HG03575 (cell line): ENCODE results near the gene MAPKAPK2.
"Not testable (repeated sequence)": the region's sequence is repeated elsewhere in the genome, so short reads cannot be mapped to it uniquely, and the experiment has no call there.

ENCODE experiments used
- ATAC-seq: cut with Tn5 transposase; IDR thresholded peaks from one replicate; pipeline ENCODE4 v1.9.1; 2021; ENCODE audit not compliant: unreplicated experiment, insufficient number of reproducible peaks, low FRiP score; ENCODE audit errors: extremely low read depth

The MAPKAPK2 gene

GRCh38 chr1:206757524-206758266 is 73.0 kb downstream of the MAPKAPK2 start:
- no peak for ATAC-seq

DNA sequence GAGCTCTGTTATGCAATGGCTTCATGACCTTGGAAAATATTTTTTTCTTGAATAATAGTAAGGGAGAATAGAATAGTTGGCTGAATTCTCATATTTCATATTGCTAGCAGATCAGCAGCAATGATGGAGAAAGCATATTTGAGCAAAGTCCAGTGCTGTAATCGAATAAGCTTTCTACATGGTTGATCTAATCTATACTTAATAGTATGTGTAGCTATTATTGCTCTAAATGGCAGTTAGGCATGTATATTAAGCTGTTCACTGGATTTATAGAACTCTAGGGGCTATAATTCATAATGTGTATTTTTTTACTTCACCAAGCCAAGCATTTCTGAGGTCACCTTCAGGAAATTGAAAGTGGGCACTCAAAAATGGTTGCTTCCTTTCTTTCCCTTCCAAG is 75.9 kb downstream of the MAPKAPK2 start:
- no peak for ATAC-seq

GRCh38 chr1:206761159-206761768 is 76.6 kb downstream of the MAPKAPK2 start:
- no peak for ATAC-seq

DNA sequence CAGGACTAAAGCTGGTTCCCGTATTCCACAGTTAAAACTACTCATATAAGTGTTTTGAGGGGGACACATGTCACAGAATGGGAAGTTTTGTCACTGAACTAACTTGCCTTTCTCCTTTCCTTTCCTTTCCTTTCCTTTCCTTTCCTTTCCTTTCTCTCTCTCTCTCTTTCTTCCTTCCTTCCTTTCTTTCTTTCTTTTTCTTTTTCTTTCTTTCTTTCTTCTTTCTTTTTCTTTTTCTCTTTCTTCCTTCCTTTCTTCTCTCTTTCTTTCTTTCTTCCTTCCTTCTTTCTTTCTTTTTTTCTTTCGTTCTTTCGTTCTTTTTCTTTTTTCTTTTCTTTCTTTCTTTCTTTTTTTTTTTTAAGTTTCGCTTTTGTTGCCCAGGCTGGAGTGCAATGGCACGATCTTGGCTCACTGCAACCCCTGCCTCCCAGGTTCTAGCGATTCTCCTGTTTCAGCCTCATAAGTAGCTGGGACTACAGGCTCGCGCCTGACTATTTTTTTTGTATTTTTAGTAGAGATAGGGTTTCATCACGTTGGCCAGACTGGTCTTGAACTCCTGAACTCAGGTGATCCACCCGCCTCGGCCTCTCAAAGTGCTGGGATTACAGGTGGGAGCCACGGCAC is 78.1 kb downstream of the MAPKAPK2 start:
- not testable (repeated sequence) for ATAC-seq

GRCh38 chr1:206765771-206766170 is 81.1 kb downstream of the MAPKAPK2 start:
- ATAC-seq = not testable (repeated sequence)

GRCh38 chr1:206766251-206766856 is 81.6 kb downstream of the MAPKAPK2 start:
- peak; percentile 51 for ATAC-seq

DNA sequence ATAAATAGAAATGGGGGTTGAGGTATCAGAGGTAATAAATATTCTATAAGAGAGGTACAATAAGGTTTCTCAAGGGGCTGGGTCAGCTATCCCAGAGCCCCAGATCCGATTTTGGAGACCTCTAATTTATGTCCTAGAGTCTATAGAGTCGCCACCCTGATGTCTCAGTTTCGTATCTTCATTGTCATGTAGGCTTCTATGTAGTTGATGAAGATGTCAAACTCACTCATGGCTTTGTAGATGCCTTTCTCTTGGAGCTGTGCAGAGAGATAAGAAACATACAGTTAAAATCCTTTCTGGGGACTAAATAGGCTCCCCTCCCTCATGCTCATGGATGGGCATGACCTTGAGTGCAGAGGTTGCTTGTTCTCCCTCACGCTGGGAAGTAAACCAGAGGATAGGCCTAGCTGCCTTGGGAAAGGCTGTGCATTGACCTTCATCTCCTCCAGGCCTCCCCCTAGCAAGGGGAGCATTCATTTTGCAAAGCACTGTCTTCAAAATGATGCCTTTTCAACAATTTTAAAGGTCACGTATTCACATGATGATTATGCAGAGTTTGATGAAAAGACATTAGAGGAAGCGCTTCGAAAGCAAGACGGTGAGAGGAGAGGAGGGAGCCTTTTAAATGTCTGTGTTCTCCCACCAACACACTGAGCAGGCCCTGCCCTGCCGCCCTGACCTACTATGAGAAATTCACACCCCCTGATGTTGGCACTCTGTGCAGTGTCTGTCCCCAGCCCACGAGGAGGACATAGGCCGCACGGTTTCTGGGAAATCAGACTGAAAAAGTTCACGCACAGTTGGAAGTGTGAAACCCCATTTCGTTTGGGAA is 84.0 kb downstream of the MAPKAPK2 start:
- no peak for ATAC-seq

DNA sequence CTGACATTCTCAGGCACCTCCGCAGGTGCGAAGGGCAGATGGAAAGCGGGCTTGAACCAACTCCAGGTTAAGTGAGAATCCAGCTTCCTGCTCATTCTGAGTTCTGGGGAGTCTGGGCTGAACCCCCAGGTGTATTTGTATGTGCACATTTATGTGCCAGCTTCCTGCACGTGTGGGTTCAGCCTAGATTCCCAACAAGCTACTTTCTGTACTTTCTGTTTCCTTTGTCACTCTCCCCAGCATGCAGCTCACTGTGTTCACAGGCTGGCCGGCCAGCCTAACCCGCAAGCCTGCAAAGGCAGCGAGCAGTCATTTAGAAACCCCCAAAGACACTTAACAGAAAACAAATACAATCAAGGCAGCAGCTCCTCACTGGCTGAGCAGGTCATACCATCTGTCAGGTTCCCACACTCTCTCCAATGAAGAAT is 84.6 kb downstream of the MAPKAPK2 start:
- ATAC-seq = peak; percentile 41

DNA sequence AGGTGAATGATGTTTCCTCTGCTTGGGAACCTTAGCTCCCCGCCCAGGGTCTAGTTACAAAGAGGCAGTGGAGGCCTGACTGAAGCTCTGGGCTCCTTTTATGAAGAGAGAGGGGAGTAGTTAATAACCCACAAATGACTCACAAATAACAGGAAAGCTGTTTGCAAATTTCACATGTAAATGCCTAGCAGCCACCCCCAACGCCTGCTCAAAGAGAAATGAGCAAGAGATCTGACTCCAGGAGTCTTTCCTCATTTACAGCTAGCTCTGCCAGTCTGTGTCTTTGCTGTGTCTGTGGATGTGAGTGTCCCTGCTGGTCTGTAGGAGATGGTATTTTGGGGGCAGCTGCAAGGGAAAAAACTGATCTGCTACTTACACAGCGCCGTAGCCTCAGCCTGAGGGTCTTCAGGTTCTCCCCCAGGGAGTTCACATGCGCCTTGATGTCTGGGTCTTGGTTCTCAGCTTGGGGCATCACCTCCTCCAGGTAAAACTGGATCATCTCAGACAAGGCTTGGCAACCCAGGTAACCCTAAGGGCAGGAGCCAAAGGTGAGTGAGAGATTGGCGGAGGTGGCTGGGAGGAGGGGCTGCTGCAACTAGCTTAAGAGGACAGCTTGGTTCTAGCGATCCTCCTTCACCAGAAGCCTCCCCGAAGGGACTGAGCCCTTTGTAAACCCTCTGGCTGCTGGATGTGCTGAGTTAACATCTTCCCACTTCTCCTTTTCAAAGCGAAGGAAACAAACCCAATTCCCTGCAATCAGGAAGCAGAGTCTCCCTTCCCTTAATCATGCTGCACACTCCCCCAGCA is 86.0 kb downstream of the MAPKAPK2 start, which contains the start of gene IL19:
IL19 (plus strand) TSS at position 243 of the 807 bp plus-strand sequence. CDS start 65,890 bp downstream, outside the sequence.
- ATAC-seq = no peak

DNA sequence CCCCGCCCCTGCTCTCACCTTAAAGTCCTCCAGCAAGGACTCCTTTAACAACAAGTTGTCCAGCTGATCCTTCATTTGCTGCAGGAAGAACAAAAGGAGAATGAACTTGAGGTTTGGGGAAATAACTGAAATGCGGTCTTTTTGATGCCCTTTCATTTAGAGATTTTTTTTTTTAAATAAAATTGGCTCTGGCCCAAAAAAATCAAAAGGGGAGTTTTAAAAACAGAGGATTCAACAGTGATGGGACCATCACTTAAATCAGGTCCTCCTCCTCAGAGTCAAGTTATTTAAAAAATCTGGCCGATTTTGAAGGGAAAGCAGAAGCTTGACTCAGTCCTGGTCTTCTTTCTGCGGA is 86.6 kb downstream of the MAPKAPK2 start:
- no peak for ATAC-seq

DNA sequence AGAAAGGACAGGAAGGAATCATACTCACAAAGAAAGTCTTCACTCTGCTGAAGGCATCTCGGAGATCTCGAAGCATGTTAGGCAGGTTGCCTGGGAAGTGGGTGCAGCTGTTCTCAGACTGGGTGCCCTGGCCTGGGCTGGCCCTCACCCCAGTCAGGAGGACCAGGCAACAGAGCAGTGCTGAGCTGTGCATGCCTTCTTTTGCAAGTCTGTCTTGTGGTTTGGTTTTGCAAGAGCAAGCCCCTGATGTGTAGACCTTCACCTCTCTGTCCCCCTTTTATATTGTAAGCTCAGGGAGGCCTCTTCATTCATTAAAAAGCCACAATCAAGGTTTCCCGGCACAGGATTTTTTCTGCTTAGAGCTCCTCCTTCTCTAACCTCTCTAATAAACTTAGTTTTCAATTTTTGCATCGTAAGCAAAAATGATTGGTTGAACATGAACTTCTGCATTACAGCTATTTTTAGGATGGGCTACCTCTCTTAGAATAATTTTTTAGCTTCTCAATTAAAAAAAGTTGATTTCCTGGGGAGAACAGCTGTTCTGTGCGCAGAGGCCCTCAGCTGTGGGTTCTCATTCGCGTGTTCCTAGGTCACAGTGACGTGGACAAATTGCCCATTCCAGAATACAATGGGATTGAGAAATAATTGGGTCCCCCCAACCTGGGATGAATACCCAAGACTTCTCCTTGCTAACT is 87.7 kb downstream of the MAPKAPK2 start, which contains the start of gene IL10:
IL10 (minus strand) TSS at position 252 of the 695 bp plus-strand sequence; CDS start at position 193, 59 bp downstream.
- no peak for ATAC-seq

DNA sequence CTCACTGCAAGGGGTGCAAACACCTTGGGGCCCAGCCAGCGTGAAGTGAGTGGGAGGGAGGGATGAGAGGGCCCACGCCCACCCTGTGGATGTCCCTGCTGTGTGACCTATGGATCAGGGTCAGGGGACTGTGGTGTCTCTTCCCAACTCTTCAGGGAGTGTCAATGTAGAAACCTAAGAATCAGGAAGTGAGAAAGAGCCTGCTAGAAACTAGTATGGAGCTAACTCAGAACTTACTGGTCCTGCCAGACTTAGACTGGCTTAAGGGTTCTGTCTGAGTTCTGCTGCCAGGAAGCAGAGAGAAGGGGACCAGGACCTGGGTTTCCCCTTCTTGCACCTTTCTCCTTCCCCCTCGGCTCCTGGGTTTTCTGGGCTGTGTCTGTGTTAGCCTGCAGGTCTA is 89.4 kb downstream of the MAPKAPK2 start:
- no peak for ATAC-seq

DNA sequence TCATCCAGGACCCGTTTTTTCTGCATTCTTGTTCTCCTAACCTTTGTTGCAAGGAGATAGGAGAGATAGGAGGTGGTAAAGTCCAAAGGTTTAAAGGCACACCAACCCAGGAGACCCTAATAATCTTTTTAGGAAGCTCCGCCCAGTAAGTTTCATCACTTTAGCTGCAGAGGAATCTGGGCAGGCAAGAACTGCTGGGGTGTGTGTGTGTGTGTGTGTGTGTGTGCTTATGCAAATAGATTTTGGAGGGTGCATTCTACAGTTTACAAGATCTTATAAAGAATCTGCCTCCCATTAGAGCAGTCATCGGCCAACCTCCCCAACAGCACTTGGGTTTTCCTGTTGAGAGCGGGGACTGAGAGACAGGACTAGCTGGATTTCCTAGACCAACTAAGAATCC is 91.5 kb downstream of the MAPKAPK2 start:
- ATAC-seq = no peak

- no peak for ATAC-seq
These were observed 93.3 kb downstream of the MAPKAPK2 start for GRCh38 chr1:206778031-206778430.

DNA sequence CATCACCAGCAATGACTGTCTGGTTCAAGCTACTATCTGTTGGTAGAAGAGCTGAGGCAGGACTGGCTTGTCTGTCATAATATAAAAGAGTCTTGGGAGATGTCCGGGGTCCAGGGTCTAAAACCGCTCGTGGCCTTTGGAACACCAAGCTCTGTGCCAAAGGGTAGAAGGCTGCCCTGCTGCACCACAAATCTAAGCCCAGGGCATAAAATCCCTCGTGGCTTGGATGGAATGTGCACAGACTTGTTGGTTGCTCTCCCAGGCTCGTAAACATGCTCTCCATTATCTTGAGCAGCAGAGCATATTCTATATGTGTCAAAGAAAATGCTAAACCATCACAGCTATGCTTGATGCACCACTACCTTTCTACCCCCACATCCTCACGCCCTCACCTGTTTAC is 94.2 kb downstream of the MAPKAPK2 start:
- ATAC-seq = not testable (repeated sequence)

- ATAC-seq = no peak
These were observed 94.9 kb downstream of the MAPKAPK2 start for GRCh38 chr1:206779638-206780037.

- no peak for ATAC-seq
These were observed 97.7 kb downstream of the MAPKAPK2 start for GRCh38 chr1:206782448-206782847.
